Loucy (cell line): ENCODE data around the gene CYP27A1.

Experiments
- H2AFZ ChIP-seq: fragments of 200-600 bp; sonication (generic); 2 replicates; pipeline ENCODE4 v1.6.0; 2016; ENCODE audit warnings: antibody characterized with exemption, mild to moderate bottlenecking, low read length, moderate library complexity
- H3F3A ChIP-seq: fragments of 200-600 bp; 2 replicates; pipeline ENCODE4 v1.6.0; 2016; ENCODE audit warnings: antibody characterized with exemption, low read depth, mild to moderate bottlenecking
- H3K27me3 ChIP-seq: fragments of 200-600 bp; sonication (generic); 2 replicates; pipeline ENCODE4 v1.6.1; 2014; ENCODE audit warnings: low read length, mild to moderate bottlenecking; ENCODE audit not compliant: insufficient read depth, poor library complexity, severe bottlenecking
- H3K36me3 ChIP-seq: fragments of 200-600 bp; sonication (generic); 2 replicates; pipeline ENCODE4 v1.6.1; 2016; ENCODE audit warnings: low read length; ENCODE audit not compliant: insufficient read depth
- H3K4me1 ChIP-seq: fragments of 200-600 bp; sonication (generic); 2 replicates; pipeline ENCODE4 v1.5.1; 2014; ENCODE audit warnings: low read length, mild to moderate bottlenecking; ENCODE audit not compliant: insufficient read depth, poor library complexity, severe bottlenecking
- H3K4me2 ChIP-seq: fragments of 200-600 bp; sonication (generic); 2 replicates; pipeline ENCODE4 v1.6.0; 2014; ENCODE audit warnings: antibody characterized with exemption, low read length, low read depth, mild to moderate bottlenecking; ENCODE audit not compliant: poor library complexity, severe bottlenecking
- H3K4me3 ChIP-seq: fragments of 200-600 bp; sonication (generic); 2 replicates; pipeline ENCODE4 v1.5.1; 2014; ENCODE audit warnings: low read length, mild to moderate bottlenecking, mixed read lengths; ENCODE audit not compliant: poor library complexity, severe bottlenecking
- H3K79me2 ChIP-seq: fragments of 200-600 bp; sonication (generic); 2 replicates; pipeline ENCODE4 v1.6.1; 2014; ENCODE audit warnings: low read length; ENCODE audit not compliant: insufficient read depth
- H3K9ac ChIP-seq: fragments of 200-600 bp; sonication (generic); 2 replicates; pipeline ENCODE4 v1.6.0; 2014; ENCODE audit warnings: mild to moderate bottlenecking, low read depth, low read length, moderate library complexity; ENCODE audit not compliant: poor library complexity, severe bottlenecking
- H3K9me2 ChIP-seq: fragments of 200-600 bp; sonication (generic); replicated peaks from 2 replicates; pipeline ENCODE4 v1.6.1; 2016; ENCODE audit warnings: low read depth, low read length, mixed read lengths
- H3K9me3 ChIP-seq: fragments of 200-600 bp; sonication (generic); 2 replicates; pipeline ENCODE4 v1.6.1; 2014; ENCODE audit warnings: mild to moderate bottlenecking, antibody characterized with exemption, low read length, low read depth; ENCODE audit not compliant: insufficient read depth
- H4K20me1 ChIP-seq: fragments of 200-600 bp; sonication (generic); 2 replicates; pipeline ENCODE4 v1.6.0; 2014; ENCODE audit warnings: antibody characterized with exemption, low read length, mild to moderate bottlenecking; ENCODE audit not compliant: insufficient read depth, poor library complexity, severe bottlenecking
- CTCF ChIP-seq: fragments of 200-600 bp; sonication (generic); conservative IDR thresholded peaks from 2 replicates; pipeline ENCODE4 v1.5.1; 2014; ENCODE audit warnings: mild to moderate bottlenecking, antibody characterized with exemption, low read length
- EZH2phosphoT487 ChIP-seq: fragments of 200-600 bp; IDR thresholded peaks from 2 replicates; pipeline ENCODE4 v1.6.1; 2018; ENCODE audit warnings: antibody characterized with exemption, mild to moderate bottlenecking, moderate library complexity, borderline replicate concordance

The CYP27A1 gene

GRCh38 chr2:218812096-218812815, 30.3 kb downstream of the CYP27A1 start:
- H3K36me3 ChIP-seq, result no peaks in the 10 kb centered on the region
- no peaks in the 10 kb centered on the region for H3F3A ChIP-seq
- no peaks in the 10 kb centered on the region for H3K27me3 ChIP-seq
- no peak overlapping the region for H2AFZ ChIP-seq
- H3K79me2 ChIP-seq, result no peaks in the 10 kb centered on the region
- no peaks in the 10 kb centered on the region for H4K20me1 ChIP-seq
- H3K4me1 ChIP-seq, result no peaks in the 10 kb centered on the region
- no peak overlapping the region for H3K4me3 ChIP-seq
- no peaks in the 10 kb centered on the region for H3K9me2 ChIP-seq
- TF ChIP-seq CTCF, result no peak
- no peak for TF ChIP-seq EZH2phosphoT487
- no peak overlapping the region for H3K4me2 ChIP-seq
- no peaks in the 10 kb centered on the region for H3K9me3 ChIP-seq
- no peak overlapping the region for H3K9ac ChIP-seq

- no peaks in the 10 kb centered on the region for H3K27me3 ChIP-seq
- no peak overlapping the region for H3K9ac ChIP-seq
- no peaks in the 10 kb centered on the region for H3F3A ChIP-seq
- H2AFZ ChIP-seq, result no peak overlapping the region
- H3K9me2 ChIP-seq, result no peaks in the 10 kb centered on the region
- TF ChIP-seq CTCF (no peak), EZH2phosphoT487 (no peak)
- no peaks in the 10 kb centered on the region for H3K36me3 ChIP-seq
- H3K9me3 ChIP-seq, result no peaks in the 10 kb centered on the region
- no peaks in the 10 kb centered on the region for H3K79me2 ChIP-seq
- no peak overlapping the region for H3K4me3 ChIP-seq
- no peak overlapping the region for H3K4me2 ChIP-seq
- no peaks in the 10 kb centered on the region for H3K4me1 ChIP-seq
- no peaks in the 10 kb centered on the region for H4K20me1 ChIP-seq
These were observed 30.9 kb downstream of the CYP27A1 start for GRCh38 chr2:218812861-218813260.

GRCh38 chr2:218813771-218814460, 32.0 kb downstream of the CYP27A1 start:
- Histone ChIP-seq H3F3A (no peaks in the 10 kb centered on the region), H3K4me2 (no peak overlapping the region), H4K20me1 (no peaks in the 10 kb centered on the region), H3K36me3 (no peaks in the 10 kb centered on the region), H3K4me3 (no peak overlapping the region), H3K27me3 (no peaks in the 10 kb centered on the region), H3K9ac (no peak overlapping the region), H3K79me2 (no peaks in the 10 kb centered on the region), H3K4me1 (no peaks in the 10 kb centered on the region), H2AFZ (no peak overlapping the region), H3K9me2 (no peaks in the 10 kb centered on the region), H3K9me3 (no peaks in the 10 kb centered on the region)
- TF ChIP-seq EZH2phosphoT487 (no peak), CTCF (no peak)
